ENCODE results near the gene TOR2A. TPM values are rescaled to one million over a fixed set of nuclear protein-coding genes. Genes with fewer than 3 reads are reported as not detected.

Gene TOR2A
- total and polyA plus RNA-seq, 2 donors (not counting 3 experiments of a cell fraction or from before 2014, with no cell fraction given) = 19.3 to 23.9 TPM

DNA sequence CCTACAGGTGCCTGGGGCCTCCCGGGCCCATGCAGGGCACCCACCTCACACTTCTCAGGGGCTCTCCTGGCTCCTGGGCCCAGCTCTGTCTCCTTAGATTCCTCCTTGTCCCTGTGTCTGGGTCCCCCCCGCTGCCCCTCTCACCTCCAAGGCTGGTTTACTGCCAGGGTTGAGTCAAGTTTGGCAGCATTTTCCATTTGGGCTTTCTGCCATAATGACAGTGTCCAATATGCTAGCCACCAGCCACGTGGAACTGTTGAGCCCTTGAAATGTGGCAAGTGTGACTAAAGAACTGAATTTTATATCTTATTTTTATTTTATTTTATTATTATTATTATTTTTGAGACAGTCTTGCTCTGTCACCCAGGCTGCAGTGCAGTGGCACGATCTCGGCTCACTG lies 17.3 kb downstream of the TOR2A start:
- ChIA-PET POLR2A (no interaction called here), CTCF (no interaction called here)
- dilution Hi-C loops (cut with MboI; ENCODE audit: extremely low pct_ligation_motif_present, low sequenced_read_pairs) (no loop called here), intact Hi-C loops (cut with micrococcal nuclease) (loop anchor here (5.0 kb wide), 2 partner anchors 105 to 490 kb away; partner anchors contain the start of gene STXBP1)
- BruUV-seq (replicated peaks) = no TSS peak
- FAIRE-seq (no peak), DNase-seq (ENCODE audit: low read depth, low spot score) (no peak)
- Histone ChIP-seq H3K4me2 (ENCODE audit: insufficient read depth, low read length) (no peak overlapping the region), H3K9ac (replicated peaks; ENCODE audit: extremely low read depth, insufficient read depth, low read length) (no peak overlapping the region), H4K20me1 (replicated peaks; ENCODE audit: control insufficient read depth, extremely low read depth, insufficient read depth, low read length) (no peaks in the 10 kb centered on the region), H3K27me3 (ENCODE audit: control insufficient read depth in 2 of 2, insufficient read depth in 2 of 2, low read length in 2 of 2) (no peaks in the 10 kb centered on the region), H3K4me3 (replicated peaks in 1 of 3; ENCODE audit: insufficient read depth in 1 of 3, low read depth in 1 of 3, low read length in 3 of 3) (no peak overlapping the region), H3K9me1 (replicated peaks; ENCODE audit: control insufficient read depth, extremely low read depth, insufficient read depth, low read length) (no peaks in the 10 kb centered on the region), H3K9me3 (replicated peaks; ENCODE audit: control insufficient read depth, insufficient read depth, low read length) (no peaks in the 10 kb centered on the region), H3K36me3 (ENCODE audit: control insufficient read depth in 2 of 2, extremely low read depth in 1 of 2, insufficient read depth in 2 of 2, low read length in 2 of 2) (no peaks in the 10 kb centered on the region), H2AFZ (ENCODE audit: low read depth, low read length) (no peak overlapping the region), H3K79me2 (ENCODE audit: control insufficient read depth, insufficient read depth, low read length) (peaks cover 5% of the 10 kb centered on the region), H3K4me1 (ENCODE audit: control insufficient read depth, extremely low read depth, insufficient read depth, low read length) (peaks cover 5% of the 10 kb centered on the region), H3K27ac (ENCODE audit: insufficient read depth, low read depth, low read length) (no peak overlapping the region)
- TF ChIP-seq GATA2 (IDR thresholded peaks at IDR 0.05; ENCODE audit: insufficient read depth, insufficient read length, low read depth, low read length) (no peak), FOS (IDR thresholded peaks at IDR 0.05; ENCODE audit: borderline replicate concordance, insufficient read depth, low read length) (no peak), POLR2AphosphoS5 (IDR thresholded peaks at IDR 0.05; ENCODE audit: insufficient read depth, low read depth, low read length) (no peak), MYC (IDR thresholded peaks at IDR 0.05; ENCODE audit: low read depth, low read length) (no peak), JUN (IDR thresholded peaks at IDR 0.05; ENCODE audit: borderline replicate concordance, insufficient read depth, insufficient read length, low read depth) (no peak), EZH2 (IDR thresholded peaks at IDR 0.05; ENCODE audit: borderline replicate concordance, low read depth, low read length, severe bottlenecking) (no peak), POLR2A (IDR thresholded peaks at IDR 0.05; ENCODE audit: low read depth, low read length) (no peak)
- TF ChIP-seq, protein P1, sequence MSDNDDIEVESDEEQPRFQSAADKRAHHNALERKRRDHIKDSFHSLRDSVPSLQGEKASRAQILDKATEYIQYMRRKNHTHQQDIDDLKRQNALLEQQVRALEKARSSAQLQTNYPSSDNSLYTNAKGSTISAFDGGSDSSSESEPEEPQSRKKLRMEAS (IDR thresholded peaks at IDR 0.05; ENCODE audit: insufficient read depth, insufficient read length) = no peak
- TF ChIP-seq, protein P2, sequence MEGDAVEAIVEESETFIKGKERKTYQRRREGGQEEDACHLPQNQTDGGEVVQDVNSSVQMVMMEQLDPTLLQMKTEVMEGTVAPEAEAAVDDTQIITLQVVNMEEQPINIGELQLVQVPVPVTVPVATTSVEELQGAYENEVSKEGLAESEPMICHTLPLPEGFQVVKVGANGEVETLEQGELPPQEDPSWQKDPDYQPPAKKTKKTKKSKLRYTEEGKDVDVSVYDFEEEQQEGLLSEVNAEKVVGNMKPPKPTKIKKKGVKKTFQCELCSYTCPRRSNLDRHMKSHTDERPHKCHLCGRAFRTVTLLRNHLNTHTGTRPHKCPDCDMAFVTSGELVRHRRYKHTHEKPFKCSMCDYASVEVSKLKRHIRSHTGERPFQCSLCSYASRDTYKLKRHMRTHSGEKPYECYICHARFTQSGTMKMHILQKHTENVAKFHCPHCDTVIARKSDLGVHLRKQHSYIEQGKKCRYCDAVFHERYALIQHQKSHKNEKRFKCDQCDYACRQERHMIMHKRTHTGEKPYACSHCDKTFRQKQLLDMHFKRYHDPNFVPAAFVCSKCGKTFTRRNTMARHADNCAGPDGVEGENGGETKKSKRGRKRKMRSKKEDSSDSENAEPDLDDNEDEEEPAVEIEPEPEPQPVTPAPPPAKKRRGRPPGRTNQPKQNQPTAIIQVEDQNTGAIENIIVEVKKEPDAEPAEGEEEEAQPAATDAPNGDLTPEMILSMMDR (IDR thresholded peaks at IDR 0.05; ENCODE audit: extremely low read depth in 1 of 2, insufficient read depth in 1 of 2, low read depth in 1 of 2, low read length in 2 of 2) = no peak

All from endothelial cell of umbilical vein (primary cell).